HT1080 (cell line): ENCODE measurements around the gene C17orf67. TPM values are rescaled to one million over a fixed set of nuclear protein-coding genes. Genes with fewer than 3 reads are reported as not detected.
"Not testable (repeated sequence)": the region's sequence is repeated elsewhere in the genome, so short reads cannot be mapped to it uniquely, and the experiment has no call there.

ENCODE experiments used
- DNase-seq: peaks from one replicate; pipeline ENCODE4 v3.0.0-alpha.2; 2015; ENCODE audit warnings: low read depth
- small RNA-seq: library from RNA; depleted of rRNA; stranded (forward); fragments of <200 nt; gene quantifications from one replicate; pipeline ENCODE3, GENCODE V24; 2014
- total RNA-seq: library from RNA; depleted of rRNA; stranded (reverse); fragments of >200 nt; shearing (Covaris generic); gene quantifications from 2 replicates; pipeline ENCODE4 v1.2.3, GENCODE V29; 2014; rRNA removed

Gene C17orf67
- total RNA-seq, 1 experiment from 2014 or later: 1.6 TPM

GRCh38 chr17:56774650-56775049, 59.1 kb downstream of the C17orf67 start:
- no peak for DNase-seq

GRCh38 chr17:56773124-56773523, 60.6 kb downstream of the C17orf67 start:
- no peak for DNase-seq

- no peak for DNase-seq
Observed at GRCh38 chr17:56772442-56772841, 61.3 kb downstream of the C17orf67 start.

GRCh38 chr17:56771975-56772374, 61.7 kb downstream of the C17orf67 start:
- DNase-seq: no peak

GRCh38 chr17:56771563-56771962, 62.2 kb downstream of the C17orf67 start:
- no peak for DNase-seq

- DNase-seq: no peak
Observed at GRCh38 chr17:56770427-56770826, 63.3 kb downstream of the C17orf67 start.

- DNase-seq: no peak
Observed at GRCh38 chr17:56765449-56765848, 68.3 kb downstream of the C17orf67 start.

GRCh38 chr17:56762988-56763387, 70.7 kb downstream of the C17orf67 start:
- DNase-seq: peak; percentile 36

- DNase-seq: no peak
Observed at GRCh38 chr17:56762144-56762543, 71.6 kb downstream of the C17orf67 start.

GRCh38 chr17:56761387-56761786, 72.3 kb downstream of the C17orf67 start:
- no peak for DNase-seq

- not testable (repeated sequence) for DNase-seq
Observed at GRCh38 chr17:56757611-56758010, 76.1 kb downstream of the C17orf67 start.

GRCh38 chr17:56756536-56756935, 77.2 kb downstream of the C17orf67 start:
- peak; percentile 91 for DNase-seq

GRCh38 chr17:56755310-56755709, 78.4 kb downstream of the C17orf67 start:
- no peak for DNase-seq

GRCh38 chr17:56754523-56755208, 79.1 kb downstream of the C17orf67 start:
- peak; percentile 83 for DNase-seq

- no peak for DNase-seq
Observed at GRCh38 chr17:56752263-56752836, 81.4 kb downstream of the C17orf67 start.

- DNase-seq: no peak
Observed at GRCh38 chr17:56751145-56751738, 82.5 kb downstream of the C17orf67 start.

GRCh38 chr17:56744721-56745120, 89.0 kb downstream of the C17orf67 start:
- DNase-seq: peak; percentile 37

- peak; percentile 20 for DNase-seq
Observed at GRCh38 chr17:56742601-56743000, 91.1 kb downstream of the C17orf67 start.

Small RNAs within 50 kb of the gene (small RNA-seq; reads per million reads assigned to genes)
- not detected for gene RNU6-1158P

Other genes starting within 250 kb of the C17orf67 start
- gene NOG, start 240.2 kb downstream of the C17orf67 start, total RNA-seq: 28.4 and 36.1 TPM in 2 replicates
- gene DGKE, start 231 bp upstream of the C17orf67 start, total RNA-seq: 5.4 and 6.1 TPM in 2 replicates
- 19.8 and 31.7 TPM in 2 replicates for gene TRIM25, start 80.1 kb upstream of the C17orf67 start, total RNA-seq
- gene COIL, start 127.1 kb upstream of the C17orf67 start, total RNA-seq: 15.1 and 16.9 TPM in 2 replicates
- 28.5 and 31.2 TPM in 2 replicates for gene SCPEP1, start 144.2 kb upstream of the C17orf67 start, total RNA-seq